Peyer's patch (tissue), 4 donors: ENCODE measurements around the gene ICA1L.

Experiments used
- CTCF ChIP-seq, 6 experiments: fragments of 450-650 bp in 4 of 6; fragments of 200-600 bp in 2 of 6; sonication (generic) in 1 of 6; IDR thresholded peaks; one replicate each; pipeline ENCODE4 v1.5.1; 2017 to 2019; ENCODE audit warnings: antibody characterized with exemption in 6 of 6, mild to moderate bottlenecking in 3 of 6, moderate library complexity in 1 of 6
- POLR2A ChIP-seq, 2 donors: fragments of 450-650 bp; IDR thresholded peaks; one replicate each; pipeline ENCODE4 v1.5.1; 2017; ENCODE audit warnings: antibody characterized with exemption in 2 of 2, mild to moderate bottlenecking in 2 of 2, moderate library complexity in 2 of 2

- TF ChIP-seq CTCF (IDR thresholded peaks at IDR 0.05) (no peak), POLR2A (IDR thresholded peaks at IDR 0.05) (no peak)
Observed at GRCh38 chr2:202769201-202769600, 102.4 kb downstream of the ICA1L start.
